Large intestine (tissue), 3 donors: ENCODE data around the gene DPP10. TPM values are rescaled to one million over a fixed set of nuclear protein-coding genes. Genes with fewer than 3 reads are reported as not detected.
A peak's percentile ranks its signal among the peaks of the same experiment; 100 is the strongest.

Experiments used
- DNase-seq, 2 donors: peaks; one replicate each; pipeline versions ENCODE4 v3.0.0 to v3.0.0-alpha.2; 2013
- H3K27ac ChIP-seq: one replicate; pipeline ENCODE4 v1.5.1; 2013; ENCODE audit warnings: low read length
- H3K27me3 ChIP-seq: 2 replicates; pipeline ENCODE4 v1.6.1; 2013; ENCODE audit warnings: low read length; ENCODE audit not compliant: control insufficient read depth, insufficient read depth
- H3K36me3 ChIP-seq: 2 replicates; pipeline ENCODE4 v1.6.1; 2013; ENCODE audit warnings: low read length; ENCODE audit not compliant: control insufficient read depth, insufficient read depth
- H3K4me1 ChIP-seq: one replicate; pipeline ENCODE4 v1.6.1; 2013; ENCODE audit warnings: low read length; ENCODE audit not compliant: control insufficient read depth, insufficient read depth
- H3K4me3 ChIP-seq: one replicate; pipeline ENCODE4 v1.5.1; 2013; ENCODE audit warnings: low read length
- H3K9me3 ChIP-seq: one replicate; pipeline ENCODE4 v1.6.1; 2013; ENCODE audit warnings: mild to moderate bottlenecking, low read depth, low read length, moderate library complexity; ENCODE audit not compliant: control insufficient read depth
- WGBS: methylation state at CpG from one replicate; pipeline ENCODE4 v1.1.5; 2013; ENCODE audit warnings: low lambda C conversion rate; ENCODE audit not compliant: insufficient coverage; 5-methylcytosine and 5-hydroxymethylcytosine counted together
- polyA plus RNA-seq: library from polyadenylated mRNA; unstranded; fragments of 120-200 nt; gene quantifications from one replicate; pipeline ENCODE4 v1.2.1, GENCODE V29; 2013

The DPP10 gene
- polyA plus RNA-seq, 1 donor = 17.3 TPM

- no CpG with 5 or more reads among the region's 1 CpG for WGBS
- Histone ChIP-seq H3K9me3 (no peaks in the 10 kb centered on the region), H3K36me3 (no peaks in the 10 kb centered on the region), H3K4me3 (no peak overlapping the region), H3K4me1 (peaks cover 6% of the 10 kb centered on the region), H3K27me3 (no peaks in the 10 kb centered on the region), H3K27ac (peak overlapping the region; percentile 59)
- peak; percentile 75 to 83 for DNase-seq
Measured at GRCh38 chr2:115327061-115327460, 884.6 kb downstream of the DPP10 start.

GRCh38 chr2:115359550-115359949 is 917.1 kb downstream of the DPP10 start:
- peaks cover 19% of the 10 kb centered on the region for H3K9me3 ChIP-seq
- no peaks in the 10 kb centered on the region for H3K4me1 ChIP-seq
- no peak overlapping the region for H3K27ac ChIP-seq
- H3K4me3 ChIP-seq = no peak overlapping the region
- no peak for DNase-seq
- no peaks in the 10 kb centered on the region for H3K27me3 ChIP-seq
- H3K36me3 ChIP-seq = no peaks in the 10 kb centered on the region

GRCh38 chr2:115364093-115364492 is 921.7 kb downstream of the DPP10 start:
- H3K27me3 ChIP-seq = no peaks in the 10 kb centered on the region
- no peak for DNase-seq
- H3K36me3 ChIP-seq = no peaks in the 10 kb centered on the region
- H3K27ac ChIP-seq = no peak overlapping the region
- peaks cover 6% of the 10 kb centered on the region for H3K9me3 ChIP-seq
- H3K4me1 ChIP-seq = no peaks in the 10 kb centered on the region
- H3K4me3 ChIP-seq = no peak overlapping the region
- WGBS = 100% methylated on average over 1 of the region's 6 CpGs

- H3K27ac ChIP-seq = no peak overlapping the region
- 93% methylated on average over 3 of the region's 4 CpGs for WGBS
- DNase-seq = no peak
- H3K9me3 ChIP-seq = peaks cover 5% of the 10 kb centered on the region
- H3K36me3 ChIP-seq = no peaks in the 10 kb centered on the region
- no peaks in the 10 kb centered on the region for H3K4me1 ChIP-seq
- H3K27me3 ChIP-seq = no peaks in the 10 kb centered on the region
- no peak overlapping the region for H3K4me3 ChIP-seq
Measured at GRCh38 chr2:115369400-115369799, 927.0 kb downstream of the DPP10 start.

GRCh38 chr2:115374981-115375380 is 932.5 kb downstream of the DPP10 start:
- no peaks in the 10 kb centered on the region for H3K4me1 ChIP-seq
- WGBS = no CpG with 5 or more reads among the region's 1 CpG
- H3K27me3 ChIP-seq = no peaks in the 10 kb centered on the region
- H3K36me3 ChIP-seq = peaks cover 3% of the 10 kb centered on the region
- H3K9me3 ChIP-seq = peaks cover 18% of the 10 kb centered on the region
- DNase-seq = no peak
- no peak overlapping the region for H3K27ac ChIP-seq
- no peak overlapping the region for H3K4me3 ChIP-seq

- no peaks in the 10 kb centered on the region for H3K36me3 ChIP-seq
- no peak for DNase-seq
- H3K27me3 ChIP-seq = no peaks in the 10 kb centered on the region
- H3K9me3 ChIP-seq = peaks cover 9% of the 10 kb centered on the region
- no peak overlapping the region for H3K4me3 ChIP-seq
- no peak overlapping the region for H3K27ac ChIP-seq
- no peaks in the 10 kb centered on the region for H3K4me1 ChIP-seq
Measured at GRCh38 chr2:115384399-115384798, 942.0 kb downstream of the DPP10 start.

GRCh38 chr2:115386465-115386864 is 944.0 kb downstream of the DPP10 start:
- Histone ChIP-seq H3K4me3 (no peak overlapping the region), H3K27ac (no peak overlapping the region), H3K36me3 (no peaks in the 10 kb centered on the region), H3K9me3 (peaks cover 9% of the 10 kb centered on the region), H3K4me1 (no peaks in the 10 kb centered on the region), H3K27me3 (no peaks in the 10 kb centered on the region)
- DNase-seq = no peak
- WGBS = 100% methylated on average over 1 of the region's 2 CpGs

- Histone ChIP-seq H3K36me3 (no peaks in the 10 kb centered on the region), H3K27ac (no peak overlapping the region), H3K27me3 (no peaks in the 10 kb centered on the region), H3K9me3 (no peaks in the 10 kb centered on the region), H3K4me1 (no peaks in the 10 kb centered on the region), H3K4me3 (no peak overlapping the region)
- DNase-seq = no peak
- WGBS = no CpG with 5 or more reads among the region's 1 CpG
Measured at GRCh38 chr2:115389024-115389423, 946.6 kb downstream of the DPP10 start.

GRCh38 chr2:115389898-115390565 is 947.6 kb downstream of the DPP10 start:
- H3K4me3 ChIP-seq = no peak overlapping the region
- H3K36me3 ChIP-seq = no peaks in the 10 kb centered on the region
- no peaks in the 10 kb centered on the region for H3K27me3 ChIP-seq
- H3K9me3 ChIP-seq = no peaks in the 10 kb centered on the region
- no peak overlapping the region for H3K27ac ChIP-seq
- DNase-seq = no peak
- no CpG with 5 or more reads among the region's 6 CpGs for WGBS
- H3K4me1 ChIP-seq = no peaks in the 10 kb centered on the region

GRCh38 chr2:115396579-115396978 is 954.1 kb downstream of the DPP10 start:
- 39% methylated on average over 2 of the region's 5 CpGs for WGBS
- H3K36me3 ChIP-seq = no peaks in the 10 kb centered on the region
- DNase-seq = peak; percentile 31 to 73
- H3K27ac ChIP-seq = no peak overlapping the region
- no peaks in the 10 kb centered on the region for H3K9me3 ChIP-seq
- H3K27me3 ChIP-seq = no peaks in the 10 kb centered on the region
- H3K4me3 ChIP-seq = no peak overlapping the region
- H3K4me1 ChIP-seq = peaks cover 3% of the 10 kb centered on the region

GRCh38 chr2:115400940-115401339 is 958.5 kb downstream of the DPP10 start:
- H3K9me3 ChIP-seq = no peaks in the 10 kb centered on the region
- H3K4me3 ChIP-seq = no peak overlapping the region
- H3K27me3 ChIP-seq = no peaks in the 10 kb centered on the region
- peaks cover 3% of the 10 kb centered on the region for H3K4me1 ChIP-seq
- DNase-seq = no peak
- no peak overlapping the region for H3K27ac ChIP-seq
- no CpG with 5 or more reads among the region's 2 CpGs for WGBS
- H3K36me3 ChIP-seq = no peaks in the 10 kb centered on the region
